Hematopoietic multipotent progenitor cell (in vitro differentiated cells): ENCODE results near the gene BRMS1L. TPM values are rescaled to one million over a fixed set of nuclear protein-coding genes. Genes with fewer than 3 reads are reported as not detected.

ENCODE experiments used
- DNase-seq, 3 donors: peaks; one replicate each; pipeline ENCODE4 v3.0.0-alpha.2; 2011 to 2015; ENCODE audit warnings: low read depth in 2 of 3, low spot score in 2 of 3
- total RNA-seq: library from RNA; depleted of rRNA; stranded (reverse); fragments of >200 nt; gene quantifications from one replicate; pipeline ENCODE4 v1.2.3, GENCODE V29; 2012

Gene BRMS1L
- total RNA-seq, 1 donor: 0.81 TPM

DNA sequence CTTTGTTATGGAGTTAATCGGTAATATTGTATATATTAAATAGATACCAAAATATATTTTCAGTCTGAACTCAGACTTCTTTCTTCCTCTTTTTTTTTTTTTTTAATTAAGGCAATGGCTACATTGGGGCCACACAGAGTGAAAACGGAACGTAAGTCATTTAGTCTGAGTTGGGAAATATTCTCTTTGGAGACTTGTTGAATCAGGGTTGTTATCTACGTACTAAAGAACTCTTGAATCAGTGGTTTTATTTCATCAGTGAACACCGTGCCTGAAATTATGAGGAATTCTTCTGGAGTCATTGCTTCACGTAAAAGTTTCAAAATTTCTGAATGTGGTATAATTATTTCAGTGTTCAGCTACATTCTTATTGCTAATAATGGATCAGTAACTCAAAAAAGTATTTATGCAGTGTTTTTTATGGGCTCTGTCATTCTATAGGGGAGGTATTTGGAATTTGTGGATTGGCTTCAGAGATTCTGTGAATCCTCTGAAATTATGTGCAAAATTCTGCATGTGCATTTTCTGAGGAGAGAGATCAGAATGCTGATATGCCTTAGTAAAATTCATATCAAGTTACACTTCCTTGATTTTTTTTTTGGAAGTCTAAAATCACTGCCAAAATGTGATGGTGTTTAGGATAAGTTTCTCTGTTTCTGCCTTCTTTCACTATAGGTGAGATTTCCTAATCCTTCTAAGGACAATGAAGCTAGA is 39.6 kb downstream of the BRMS1L start:
- DNase-seq: no peak

DNA sequence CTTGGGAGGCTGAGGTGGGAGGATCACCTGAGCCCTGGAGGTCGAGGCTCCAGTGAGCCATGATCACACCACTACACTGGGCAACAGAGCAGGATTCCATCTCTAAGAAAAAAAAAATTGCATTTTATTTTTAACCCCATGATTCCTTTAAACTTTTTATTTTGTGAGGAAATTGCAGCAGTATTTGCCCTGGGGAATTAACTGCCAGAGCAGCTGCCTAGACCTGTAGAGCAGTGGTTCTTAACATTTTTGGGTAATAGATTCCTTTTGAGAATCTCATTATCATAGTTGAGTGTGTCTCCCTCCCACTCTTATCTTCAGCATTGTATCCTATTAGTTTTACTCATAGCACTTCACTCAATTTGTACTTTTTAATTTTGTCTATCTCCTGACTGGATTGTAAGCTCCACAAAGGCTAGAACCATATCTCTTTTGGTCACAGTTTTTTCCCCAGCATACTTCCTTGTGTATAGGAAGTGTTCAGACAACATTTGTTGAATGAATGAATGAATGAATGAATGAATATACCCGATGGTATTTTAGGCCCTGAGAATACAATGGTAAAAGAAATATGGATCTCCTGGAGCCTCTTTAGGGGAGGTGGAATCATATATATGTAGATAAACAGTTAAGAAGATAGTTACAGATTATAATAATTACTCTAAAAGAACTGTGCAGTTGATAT is 40.6 kb downstream of the BRMS1L start:
- no peak for DNase-seq

DNA sequence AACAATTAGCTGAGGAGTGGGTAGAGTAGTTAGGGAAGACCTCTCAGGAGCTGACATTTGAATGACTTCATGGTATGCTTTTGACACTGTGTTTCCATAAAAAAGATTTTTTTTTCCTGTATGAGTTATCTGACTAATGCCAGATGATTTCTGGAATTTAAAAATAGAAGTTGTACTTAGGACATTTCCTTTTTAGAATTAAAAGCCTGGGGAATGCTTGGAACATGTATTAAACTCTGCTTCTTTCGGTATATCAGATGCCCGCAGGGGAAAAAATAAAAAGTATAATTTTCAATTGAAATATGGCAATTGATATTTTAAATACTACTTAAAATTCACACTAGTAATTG is 41.1 kb downstream of the BRMS1L start:
- DNase-seq: no peak

DNA sequence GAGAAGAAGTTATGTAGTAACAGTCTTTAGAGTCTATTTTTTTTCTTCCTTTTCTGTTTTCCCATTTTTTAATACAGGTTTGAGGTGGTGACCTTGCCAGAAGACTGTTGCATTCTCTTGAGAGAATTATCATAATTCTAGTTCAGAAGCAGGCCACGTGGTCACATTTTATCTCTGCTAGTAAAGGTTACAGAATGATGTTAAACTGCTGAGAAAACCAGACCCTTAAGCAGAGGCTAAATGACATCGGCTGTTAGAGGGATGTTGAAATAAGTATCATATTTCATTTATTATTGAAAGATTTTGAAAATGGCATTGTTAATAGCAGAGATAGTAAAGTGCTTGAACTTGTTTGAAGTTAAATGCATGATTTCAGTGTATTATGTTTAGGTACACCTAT is 49.2 kb downstream of the BRMS1L start:
- DNase-seq: no peak

DNA sequence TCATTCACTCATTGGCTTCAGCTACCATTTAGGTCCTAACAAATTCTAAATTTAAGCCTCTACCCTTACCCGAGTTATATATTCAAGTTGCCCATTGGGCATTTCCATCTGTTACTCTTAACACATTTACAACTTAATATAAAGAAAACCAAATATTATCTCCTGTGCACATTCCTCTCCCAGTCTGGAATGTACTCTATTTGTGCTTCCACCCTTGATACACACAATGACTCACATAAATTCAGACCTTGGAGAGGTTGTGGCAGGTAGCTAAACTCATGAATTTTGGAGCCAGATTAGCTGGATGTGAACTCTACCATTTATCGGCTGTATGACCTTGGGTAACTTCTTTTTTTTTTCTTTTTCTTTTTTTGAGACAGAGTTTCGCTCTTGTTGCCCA is 51.1 kb downstream of the BRMS1L start:
- DNase-seq: no peak

DNA sequence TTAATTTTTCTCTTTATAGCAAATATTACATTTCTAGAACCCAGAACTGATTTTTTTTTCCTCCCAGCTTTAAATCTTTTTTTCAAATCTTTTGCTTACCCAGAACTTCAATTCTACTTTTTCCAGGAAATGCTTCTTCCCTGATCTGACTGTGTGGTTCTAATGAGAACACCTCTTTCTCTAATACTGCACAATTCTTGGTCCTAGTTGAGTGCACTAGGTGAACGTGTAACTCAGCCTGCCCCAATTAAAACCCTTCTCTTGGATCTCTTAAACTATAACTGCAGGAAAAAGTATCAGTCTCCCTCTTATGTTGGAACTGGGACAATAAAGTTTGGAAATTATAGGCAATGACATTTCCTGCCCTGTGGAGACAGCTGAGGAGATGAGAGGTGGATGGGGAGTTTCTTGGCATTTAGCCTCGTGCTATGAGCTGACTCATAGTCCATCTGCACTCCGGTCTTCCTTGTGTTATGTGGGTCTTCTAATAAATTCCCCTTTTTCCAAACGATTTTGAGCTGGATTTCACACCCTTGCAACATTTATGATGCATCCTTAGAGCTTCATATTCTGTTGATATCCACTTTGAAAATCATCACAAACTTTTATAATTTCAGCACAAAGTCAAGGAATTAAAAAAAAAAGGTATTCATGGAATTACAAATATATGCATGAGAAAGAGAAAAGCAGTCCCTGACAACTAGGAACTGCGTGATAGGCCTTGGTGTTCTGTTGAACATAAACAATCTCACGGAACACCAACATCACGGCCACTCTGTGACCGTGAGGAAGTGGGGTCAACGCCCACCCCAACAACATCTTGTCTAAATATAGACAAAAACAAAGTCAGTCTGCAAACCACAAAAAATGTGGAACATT is 52.4 kb downstream of the BRMS1L start:
- peak in 2 of 3 donors; percentile 3 to 15 for DNase-seq

DNA sequence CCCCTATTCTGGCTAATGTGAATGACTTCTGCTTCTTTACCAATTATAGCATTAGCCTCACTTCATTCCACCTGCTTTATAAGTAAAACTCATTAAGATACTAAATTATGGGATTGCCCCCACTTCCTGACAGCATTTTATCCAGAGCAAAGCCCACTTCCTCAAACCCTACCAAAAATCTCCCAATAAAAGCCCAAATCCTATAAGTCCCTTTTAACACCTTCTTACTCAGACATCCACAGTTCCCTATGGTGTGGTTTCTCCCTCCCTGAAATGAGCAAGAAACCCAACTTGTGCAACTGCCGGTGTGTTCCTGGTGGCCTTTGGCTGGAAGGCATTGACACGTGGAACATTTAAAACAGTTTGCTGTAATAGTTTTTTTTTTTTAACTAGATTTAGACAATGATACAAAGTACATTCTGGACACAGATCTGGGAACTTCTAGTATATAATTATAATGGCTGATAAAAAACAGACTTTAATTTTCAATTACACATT is 53.1 kb downstream of the BRMS1L start:
- peak in 1 of 3 donors; percentile 0 for DNase-seq

DNA sequence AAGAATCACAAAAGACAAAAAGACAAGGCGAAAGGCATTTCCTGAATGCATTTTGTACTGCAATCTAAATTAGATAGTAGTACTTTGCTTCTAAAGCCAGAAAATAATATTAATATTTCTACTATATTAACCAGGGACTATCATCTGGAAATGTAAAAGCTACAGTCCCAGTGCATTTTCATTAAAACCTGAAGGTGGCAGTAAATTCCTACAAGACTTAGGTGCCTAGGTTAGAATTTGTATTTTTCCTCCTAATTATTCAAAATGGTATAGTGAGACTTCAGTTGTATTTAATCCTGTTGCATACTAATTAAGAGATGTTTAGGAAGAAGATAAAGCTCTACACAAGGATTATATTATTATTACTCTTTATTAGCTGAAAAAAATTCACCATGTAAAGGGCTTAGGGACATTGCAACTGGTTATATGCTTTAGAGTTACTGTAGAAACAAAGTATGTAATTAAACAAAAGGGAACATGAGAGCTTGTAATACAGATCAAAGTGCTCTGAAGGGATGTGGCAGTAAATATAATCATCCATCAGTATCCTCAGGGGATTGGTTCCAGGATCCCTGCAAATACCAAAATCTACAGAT is 53.6 kb downstream of the BRMS1L start:
- DNase-seq: peak in 1 of 3 donors; percentile 15

DNA sequence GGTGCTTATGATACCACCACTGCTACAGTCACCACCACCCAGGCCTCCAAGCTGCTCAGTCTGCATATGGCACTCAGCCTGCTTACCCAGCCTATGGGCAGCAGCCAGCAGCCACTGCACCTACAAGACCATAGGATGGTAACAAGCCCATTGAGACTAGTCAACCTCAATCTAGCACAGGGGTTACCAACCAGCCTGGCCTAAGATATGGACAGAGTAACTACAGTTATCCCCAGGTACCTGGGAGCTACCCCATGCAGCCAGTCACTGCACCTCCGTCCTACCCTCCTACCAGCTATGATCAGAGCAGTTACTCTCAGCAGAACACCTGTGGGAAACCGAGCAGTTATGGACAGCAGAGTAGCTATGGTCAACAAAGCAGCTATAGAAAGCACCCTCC is 55.1 kb downstream of the BRMS1L start:
- DNase-seq: no peak

DNA sequence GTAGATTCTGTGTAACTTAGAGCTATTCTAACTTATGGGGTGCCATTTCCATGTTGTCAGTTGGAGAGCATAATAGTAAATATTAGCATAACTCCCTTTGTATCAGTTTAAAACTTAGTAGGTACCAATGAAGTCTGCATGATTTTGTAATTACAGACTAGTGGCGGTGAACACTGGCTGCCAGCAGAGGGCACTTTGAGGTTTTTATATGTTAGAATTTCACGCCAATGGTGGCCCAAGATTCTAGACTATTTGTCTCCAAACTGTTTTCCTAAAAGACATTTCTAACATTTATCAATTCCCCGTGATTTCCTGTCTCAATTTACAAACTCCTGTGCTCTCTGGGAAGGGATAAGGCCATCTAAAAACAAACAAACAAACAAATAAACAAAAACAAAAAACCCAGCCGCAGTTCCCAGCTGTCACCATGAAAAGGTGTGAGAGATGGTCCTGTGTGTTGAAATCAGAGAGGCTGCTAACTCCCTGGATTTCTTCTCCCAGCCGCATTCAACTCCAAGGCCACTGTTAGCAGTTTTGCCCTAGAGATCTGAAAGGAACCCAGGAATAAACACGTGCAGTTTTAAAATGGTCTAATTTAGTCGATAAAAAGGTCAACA is 57.6 kb downstream of the BRMS1L start:
- peak in 2 of 3 donors; percentile 5 to 32 for DNase-seq

DNA sequence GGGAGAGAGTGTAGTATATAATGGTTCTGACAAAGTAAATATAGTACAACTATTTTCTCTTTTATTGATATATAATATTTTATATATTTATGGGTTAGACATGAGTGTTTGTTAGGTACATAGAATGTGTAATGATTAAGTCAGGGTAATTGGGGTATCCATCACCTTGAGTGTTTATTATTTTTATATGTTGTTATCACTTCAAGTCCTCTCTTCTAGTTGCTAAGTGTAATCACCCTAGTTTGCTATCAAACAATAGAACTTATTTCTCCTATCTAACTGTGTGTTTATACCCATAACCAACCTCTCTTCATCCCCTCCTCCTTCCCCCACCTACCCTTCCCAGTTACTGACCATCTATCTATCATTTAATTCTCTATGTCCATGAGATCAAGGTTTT is 64.2 kb downstream of the BRMS1L start:
- no peak for DNase-seq

DNA sequence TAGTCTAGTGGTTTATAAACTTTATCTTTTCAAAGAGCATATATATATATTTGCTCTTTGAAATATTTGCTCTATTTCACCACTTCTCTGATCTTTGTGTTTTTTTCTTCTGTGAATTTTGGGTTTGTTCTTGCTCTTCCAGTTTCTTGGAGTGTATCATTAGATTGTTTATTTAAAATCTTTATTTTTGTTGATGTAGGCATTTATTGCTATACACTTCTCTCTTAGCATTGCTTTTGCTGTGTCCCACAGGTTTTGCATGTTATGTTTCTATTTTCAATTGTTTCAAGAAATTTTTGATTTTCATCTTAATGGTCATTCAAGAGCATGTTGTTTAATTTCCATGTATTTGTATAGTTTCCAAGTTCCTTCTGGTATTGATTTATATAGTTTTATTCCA is 69.1 kb downstream of the BRMS1L start:
- DNase-seq: no peak

DNA sequence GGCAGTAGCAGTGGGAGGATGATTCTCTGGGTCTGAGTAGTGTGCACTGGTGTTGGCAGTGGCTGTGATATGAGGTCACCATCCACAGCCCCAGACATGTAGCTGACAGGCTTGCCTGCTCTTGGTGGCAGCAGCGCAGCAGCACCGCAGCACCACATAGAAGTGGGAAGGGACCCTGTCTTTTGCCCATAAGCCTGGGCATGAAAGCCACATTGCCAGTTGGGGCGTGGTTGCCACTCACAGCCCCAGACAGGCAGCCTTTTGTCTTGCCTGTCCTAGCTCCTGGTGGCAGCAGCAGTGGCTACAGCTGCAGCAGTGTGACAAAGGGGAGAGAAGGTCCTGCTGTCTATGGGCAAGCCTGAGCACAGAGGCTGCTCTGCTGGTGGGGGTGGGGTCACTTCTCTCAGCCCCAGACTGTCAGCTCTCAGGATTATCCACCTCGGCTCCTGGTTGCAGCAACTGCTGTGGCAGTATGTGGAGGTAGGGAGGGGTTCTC is 71.5 kb downstream of the BRMS1L start:
- DNase-seq: no peak

DNA sequence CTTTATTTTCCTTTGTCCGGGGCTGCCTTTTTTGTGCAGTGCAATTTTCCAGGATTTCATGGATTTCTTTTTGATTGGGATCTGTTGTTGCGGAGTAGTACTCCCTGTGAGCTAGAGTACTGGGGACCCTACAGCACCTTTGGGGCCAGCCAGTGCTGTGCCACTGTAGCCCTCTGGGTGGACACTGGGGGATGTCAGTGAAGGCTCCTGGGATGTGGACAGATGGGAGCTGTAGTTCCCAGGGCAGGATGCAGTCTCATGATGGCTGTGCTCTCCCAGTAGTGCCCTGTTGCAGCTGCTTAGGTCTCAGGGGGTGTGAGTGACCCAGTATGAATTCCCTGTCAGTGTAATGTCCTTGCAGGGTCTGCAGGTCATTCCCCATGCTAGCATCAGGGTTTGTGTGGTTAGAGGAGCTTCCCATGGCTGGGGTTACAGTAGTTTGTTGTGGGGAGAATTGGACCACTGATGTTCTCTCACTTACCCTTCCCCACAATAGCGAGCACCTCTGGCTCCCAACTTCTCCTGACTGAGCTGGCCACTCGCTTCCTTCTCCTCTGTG is 72.2 kb downstream of the BRMS1L start:
- DNase-seq: no peak

DNA sequence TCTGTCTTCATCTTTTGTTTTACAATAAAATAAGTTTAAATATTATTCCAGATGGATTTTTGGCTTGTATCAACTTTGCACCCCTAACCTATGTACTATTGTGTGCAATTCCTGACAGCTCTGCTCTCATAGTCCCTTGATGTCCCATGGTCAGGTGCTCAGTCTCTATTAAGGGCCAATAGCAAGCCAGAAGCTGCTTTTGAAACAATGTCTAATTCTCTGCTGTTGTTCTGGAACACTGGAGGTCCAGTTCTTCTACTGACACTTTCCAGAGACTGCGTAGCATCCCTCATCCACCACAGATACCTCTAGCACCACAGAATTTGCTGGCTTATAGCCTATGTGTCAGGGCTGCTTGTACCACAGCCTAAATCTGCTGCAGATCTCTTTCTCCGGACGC is 74.6 kb downstream of the BRMS1L start:
- DNase-seq: no peak

DNA sequence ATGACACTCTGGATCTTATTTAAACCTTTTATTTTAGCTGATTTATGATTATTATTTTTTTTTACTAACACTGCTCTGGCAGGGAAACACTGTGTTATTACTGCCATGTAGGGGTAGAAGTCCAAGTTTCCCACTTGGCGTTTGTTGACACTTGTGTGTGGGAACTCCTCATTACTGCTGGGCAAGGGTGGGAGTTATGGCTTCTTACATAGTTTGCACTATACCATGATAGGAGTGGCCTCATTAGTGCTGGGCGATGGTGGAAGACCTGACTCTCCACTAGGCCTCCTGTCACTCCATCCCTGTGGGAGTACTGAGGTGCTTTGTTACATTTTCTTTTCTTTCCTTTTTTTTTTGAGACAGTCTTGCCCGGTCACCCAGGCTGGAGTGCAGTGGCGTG is 83.5 kb downstream of the BRMS1L start:
- DNase-seq: no peak

DNA sequence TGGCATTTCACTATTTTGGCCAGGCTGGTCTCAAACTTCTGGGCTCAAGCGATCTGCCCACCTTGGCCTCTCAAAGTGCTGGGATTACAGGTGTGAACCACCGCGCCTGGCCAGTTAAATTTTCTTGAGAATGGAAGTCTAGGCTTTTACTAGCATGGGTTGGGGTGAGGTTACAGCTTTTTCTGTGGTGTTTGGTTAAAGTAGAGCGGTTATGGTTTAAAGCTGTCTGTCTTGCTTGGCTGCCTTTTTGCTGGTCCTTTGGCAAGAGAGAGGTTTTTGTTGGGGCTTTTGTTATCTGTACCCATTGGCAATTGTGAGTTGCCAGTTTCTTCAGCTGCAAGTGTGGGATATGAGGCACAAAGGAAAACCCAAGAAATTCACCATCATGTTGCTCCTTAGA is 84.1 kb downstream of the BRMS1L start:
- DNase-seq: no peak

DNA sequence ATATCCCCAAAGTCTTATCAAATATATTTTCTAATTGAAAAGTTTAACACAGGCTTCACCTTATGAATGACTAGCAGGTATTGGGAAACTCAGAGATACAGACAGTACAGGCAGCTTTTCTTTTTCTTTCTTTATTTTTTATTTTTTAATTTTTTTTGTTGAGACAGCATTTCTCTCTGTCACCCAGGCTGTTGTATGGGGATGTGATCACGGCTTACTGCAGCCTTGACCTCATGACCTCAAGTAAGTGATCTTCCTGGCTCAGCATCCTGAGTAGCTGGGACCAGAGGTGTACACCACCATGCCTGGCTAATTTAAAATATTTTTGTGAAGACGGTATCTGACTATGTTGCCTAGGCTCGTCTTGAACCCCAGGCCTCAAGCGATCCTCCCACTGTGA is 85.0 kb downstream of the BRMS1L start:
- DNase-seq: no peak

DNA sequence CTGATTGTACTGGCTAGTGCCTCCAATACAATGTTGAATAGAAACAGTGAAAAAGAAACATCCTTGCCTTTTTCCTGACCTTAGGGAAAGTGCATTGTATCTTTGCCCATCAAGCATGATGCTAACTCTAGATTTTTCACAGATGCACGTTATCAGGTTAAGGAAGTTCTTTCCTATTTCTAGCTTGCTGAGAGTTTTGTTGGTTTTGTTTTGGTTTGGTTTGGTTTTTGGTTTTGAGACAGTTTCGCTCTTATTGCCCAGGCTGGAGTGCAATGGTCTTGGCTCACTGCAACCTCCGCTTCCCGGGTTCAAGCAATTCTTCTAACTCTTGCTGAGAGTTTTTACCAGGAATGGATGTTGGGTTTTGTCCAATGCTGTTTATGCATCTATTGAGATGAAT is 89.0 kb downstream of the BRMS1L start:
- DNase-seq: no peak

DNA sequence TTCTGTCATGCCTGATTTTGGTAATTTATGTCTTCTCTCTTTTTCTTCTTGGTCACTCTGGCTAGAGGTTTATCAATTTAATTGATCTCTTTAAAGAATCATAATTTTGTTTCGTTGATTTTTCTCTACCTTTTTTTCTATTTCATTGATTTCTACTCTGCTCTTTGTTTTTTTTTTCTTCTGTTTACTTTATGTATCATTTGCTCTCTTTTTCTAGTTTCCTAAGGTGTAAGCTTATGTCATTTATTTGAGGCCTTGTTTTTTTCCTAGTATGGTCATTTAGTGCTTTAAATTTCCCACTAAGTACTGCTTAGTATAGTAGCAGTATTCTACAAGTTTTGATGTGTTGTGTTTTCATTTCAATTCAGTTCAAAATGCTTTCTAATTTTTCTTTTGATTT is 89.6 kb downstream of the BRMS1L start:
- no peak for DNase-seq
